MM.1S (cell line): ENCODE results near the gene ACAP2.
"Not testable (repeated sequence)": the region's sequence is repeated elsewhere in the genome, so short reads cannot be mapped to it uniquely, and the experiment has no call there.

ENCODE experiments used
- DNase-seq: peaks from one replicate; pipeline ENCODE4 v3.0.0-alpha.2; 2015
- H2AFZ ChIP-seq: fragments of 300-600 bp; sonication (generic); 2 replicates; pipeline ENCODE4 v1.6.0; 2016; ENCODE audit warnings: antibody characterized with exemption, low read length
- H3F3A ChIP-seq: fragments of 300-600 bp; sonication (generic); 2 replicates; pipeline ENCODE4 v1.6.1; 2016; ENCODE audit warnings: mild to moderate bottlenecking, antibody characterized with exemption, low read length, moderate library complexity, mixed read lengths; ENCODE audit not compliant: insufficient read depth
- H3K27ac ChIP-seq: fragments of 300-600 bp; sonication (generic); 2 replicates; pipeline ENCODE4 v1.5.1; 2016; ENCODE audit warnings: mild to moderate bottlenecking, low read length
- H3K27me3 ChIP-seq: fragments of 300-600 bp; sonication (generic); replicated peaks from 2 replicates; pipeline ENCODE4 v1.6.0; 2016; ENCODE audit warnings: low read length; ENCODE audit not compliant: insufficient read depth
- H3K36me3 ChIP-seq: fragments of 300-600 bp; sonication (generic); replicated peaks from 2 replicates; pipeline ENCODE4 v1.6.1; 2016; ENCODE audit warnings: mild to moderate bottlenecking, low read length, mixed read lengths; ENCODE audit not compliant: insufficient read depth
- H3K4me1 ChIP-seq: fragments of 300-600 bp; sonication (generic); 2 replicates; pipeline ENCODE4 v1.6.1; 2016; ENCODE audit warnings: low read length, mixed read lengths
- H3K4me2 ChIP-seq: fragments of 300-600 bp; sonication (generic); 2 replicates; pipeline ENCODE4 v1.6.0; 2016; ENCODE audit warnings: low read depth, low read length
- H3K4me3 ChIP-seq: fragments of 300-600 bp; sonication (generic); 2 replicates; pipeline ENCODE4 v1.5.1; 2016; ENCODE audit warnings: low read length, mixed read lengths
- H3K79me2 ChIP-seq: fragments of 300-600 bp; sonication (generic); 2 replicates; pipeline ENCODE4 v1.6.1; 2016; ENCODE audit warnings: mixed run types, low read length, mixed read lengths
- H3K9ac ChIP-seq: fragments of 300-600 bp; sonication (generic); 2 replicates; pipeline ENCODE4 v1.6.1; 2016; ENCODE audit warnings: low read length, mixed read lengths
- H3K9me2 ChIP-seq: fragments of 300-600 bp; sonication (generic); replicated peaks from 2 replicates; pipeline ENCODE4 v1.6.1; 2016; ENCODE audit warnings: mild to moderate bottlenecking, low read length, mixed read lengths; ENCODE audit not compliant: insufficient read depth
- H3K9me3 ChIP-seq: fragments of 300-600 bp; sonication (generic); replicated peaks from 2 replicates; pipeline ENCODE4 v1.6.1; 2016; ENCODE audit warnings: mild to moderate bottlenecking, low read length, mixed read lengths; ENCODE audit not compliant: insufficient read depth
- H4K20me1 ChIP-seq: fragments of 300-600 bp; sonication (generic); 2 replicates; pipeline ENCODE4 v1.6.1; 2016; ENCODE audit warnings: mild to moderate bottlenecking, low read length, moderate library complexity, mixed read lengths; ENCODE audit not compliant: insufficient read depth
- EZH2 ChIP-seq: fragments of 300-600 bp; sonication (generic); optimal IDR thresholded peaks from 2 replicates; pipeline ENCODE3; 2017; ENCODE audit warnings: low read depth, mild to moderate bottlenecking, antibody characterized with exemption, low read length, mixed read lengths
- EZH2phosphoT487 ChIP-seq: fragments of 300-600 bp; sonication (generic); IDR thresholded peaks from 2 replicates; pipeline ENCODE4 v1.6.1; 2018; ENCODE audit warnings: antibody characterized with exemption, low read length
- TF ChIP-seq, protein P1 (sequence below): fragments of 300-600 bp; sonication (generic); IDR thresholded peaks from 2 replicates; pipeline ENCODE4 v1.5.1; 2016; ENCODE audit warnings: antibody characterized with exemption, low read length, mixed read lengths

ACAP2 gene

DNA sequence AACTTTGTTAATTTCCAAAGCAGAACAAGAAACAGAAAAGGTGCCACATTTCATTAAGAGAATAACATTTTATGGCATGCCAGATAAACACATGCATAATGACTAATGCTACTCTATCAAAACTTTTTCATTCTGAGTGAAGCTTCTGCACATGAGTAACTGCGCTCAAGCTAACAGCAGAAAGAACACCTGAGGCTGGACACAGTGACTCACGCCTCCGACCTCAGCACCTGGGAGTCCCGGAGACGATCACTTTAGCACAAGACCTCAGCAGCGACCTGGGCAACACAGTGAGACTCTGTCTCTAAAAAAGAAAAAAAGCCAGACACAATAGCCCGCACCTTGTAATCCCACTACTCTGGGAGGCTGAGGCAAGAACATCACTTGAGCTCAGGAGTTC lies 70.6 kb downstream of the ACAP2 start:
- Histone ChIP-seq H3K27me3 (no peaks in the 10 kb centered on the region), H3K4me2 (no peak overlapping the region), H3K9me3 (no peaks in the 10 kb centered on the region), H3K4me3 (no peak overlapping the region), H2AFZ (no peak overlapping the region), H3K9ac (no peak overlapping the region), H3K4me1 (no peaks in the 10 kb centered on the region), H3K9me2 (no peaks in the 10 kb centered on the region), H3K27ac (no peak overlapping the region), H3F3A (no peaks in the 10 kb centered on the region), H3K79me2 (no peaks in the 10 kb centered on the region), H4K20me1 (no peaks in the 10 kb centered on the region), H3K36me3 (no peaks in the 10 kb centered on the region)
- DNase-seq = no peak
- TF ChIP-seq EZH2phosphoT487 = no peak
- TF ChIP-seq, protein P1, sequence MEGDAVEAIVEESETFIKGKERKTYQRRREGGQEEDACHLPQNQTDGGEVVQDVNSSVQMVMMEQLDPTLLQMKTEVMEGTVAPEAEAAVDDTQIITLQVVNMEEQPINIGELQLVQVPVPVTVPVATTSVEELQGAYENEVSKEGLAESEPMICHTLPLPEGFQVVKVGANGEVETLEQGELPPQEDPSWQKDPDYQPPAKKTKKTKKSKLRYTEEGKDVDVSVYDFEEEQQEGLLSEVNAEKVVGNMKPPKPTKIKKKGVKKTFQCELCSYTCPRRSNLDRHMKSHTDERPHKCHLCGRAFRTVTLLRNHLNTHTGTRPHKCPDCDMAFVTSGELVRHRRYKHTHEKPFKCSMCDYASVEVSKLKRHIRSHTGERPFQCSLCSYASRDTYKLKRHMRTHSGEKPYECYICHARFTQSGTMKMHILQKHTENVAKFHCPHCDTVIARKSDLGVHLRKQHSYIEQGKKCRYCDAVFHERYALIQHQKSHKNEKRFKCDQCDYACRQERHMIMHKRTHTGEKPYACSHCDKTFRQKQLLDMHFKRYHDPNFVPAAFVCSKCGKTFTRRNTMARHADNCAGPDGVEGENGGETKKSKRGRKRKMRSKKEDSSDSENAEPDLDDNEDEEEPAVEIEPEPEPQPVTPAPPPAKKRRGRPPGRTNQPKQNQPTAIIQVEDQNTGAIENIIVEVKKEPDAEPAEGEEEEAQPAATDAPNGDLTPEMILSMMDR = no peak
- TF ChIP-seq EZH2 = no peak

DNA sequence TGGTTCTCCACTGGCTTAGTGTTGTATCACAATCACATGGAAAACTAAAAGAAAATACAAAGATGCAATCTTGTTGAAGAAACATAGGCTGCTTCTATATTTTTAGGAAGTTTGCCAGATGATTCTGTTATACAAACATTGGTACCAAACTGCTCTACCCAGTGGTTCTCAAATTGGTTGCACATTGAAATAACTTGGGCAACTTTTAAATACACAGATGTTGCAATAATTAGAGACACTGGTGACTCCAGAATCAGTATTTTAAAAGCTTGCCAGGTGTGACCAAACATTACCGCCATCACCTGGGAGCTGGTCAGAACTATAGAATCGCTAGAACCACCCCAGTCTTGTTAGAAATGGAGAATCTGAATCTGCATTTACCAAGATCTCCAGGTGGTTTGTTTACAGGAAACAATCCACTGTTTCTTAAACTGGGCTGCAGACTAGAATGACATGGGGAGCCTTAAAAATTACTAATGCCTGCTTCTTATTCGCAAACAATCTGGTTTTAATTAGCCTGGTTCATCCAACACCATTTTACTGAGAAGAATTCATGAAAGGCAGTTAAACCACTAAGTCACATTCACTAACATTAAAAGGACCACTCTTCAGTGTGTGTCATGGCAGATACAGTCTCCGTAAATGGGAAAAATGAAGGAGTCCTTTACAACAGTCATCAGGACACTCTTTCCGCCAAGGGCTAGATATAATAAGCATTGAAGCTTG lies 76.5 kb downstream of the ACAP2 start:
- H3K4me1 ChIP-seq = no peaks in the 10 kb centered on the region
- peaks cover 2% of the 10 kb centered on the region; the same call in 1 of the 2 replicates for H3K79me2 ChIP-seq
- H3K4me3 ChIP-seq = no peak overlapping the region
- no peak for DNase-seq
- no peaks in the 10 kb centered on the region for H3K36me3 ChIP-seq
- no peak overlapping the region for H3K27ac ChIP-seq
- no peak overlapping the region for H3K9ac ChIP-seq
- H3K27me3 ChIP-seq = no peaks in the 10 kb centered on the region
- no peak overlapping the region for H2AFZ ChIP-seq
- no peak overlapping the region for H3K4me2 ChIP-seq
- TF ChIP-seq EZH2phosphoT487 = no peak
- TF ChIP-seq EZH2 = no peak
- TF ChIP-seq, protein P1 = no peak
- H3K9me3 ChIP-seq = no peaks in the 10 kb centered on the region
- H3K9me2 ChIP-seq = no peaks in the 10 kb centered on the region
- H3F3A ChIP-seq = no peaks in the 10 kb centered on the region
- H4K20me1 ChIP-seq = no peaks in the 10 kb centered on the region

GRCh38 chr3:195365371-195365770 lies 77.4 kb downstream of the ACAP2 start:
- Histone ChIP-seq H3K79me2 (peaks cover 3% of the 10 kb centered on the region; the same call in 1 of the 2 replicates), H3K27me3 (no peaks in the 10 kb centered on the region), H3K4me1 (no peaks in the 10 kb centered on the region), H3F3A (no peaks in the 10 kb centered on the region), H3K27ac (no peak overlapping the region), H4K20me1 (no peaks in the 10 kb centered on the region), H3K4me3 (no peak overlapping the region), H3K36me3 (no peaks in the 10 kb centered on the region), H2AFZ (no peak overlapping the region), H3K9me3 (no peaks in the 10 kb centered on the region), H3K9me2 (no peaks in the 10 kb centered on the region), H3K9ac (no peak overlapping the region), H3K4me2 (no peak overlapping the region)
- no peak for DNase-seq
- TF ChIP-seq EZH2phosphoT487 (no peak), EZH2 (no peak)
- TF ChIP-seq, protein P1 = no peak

DNA sequence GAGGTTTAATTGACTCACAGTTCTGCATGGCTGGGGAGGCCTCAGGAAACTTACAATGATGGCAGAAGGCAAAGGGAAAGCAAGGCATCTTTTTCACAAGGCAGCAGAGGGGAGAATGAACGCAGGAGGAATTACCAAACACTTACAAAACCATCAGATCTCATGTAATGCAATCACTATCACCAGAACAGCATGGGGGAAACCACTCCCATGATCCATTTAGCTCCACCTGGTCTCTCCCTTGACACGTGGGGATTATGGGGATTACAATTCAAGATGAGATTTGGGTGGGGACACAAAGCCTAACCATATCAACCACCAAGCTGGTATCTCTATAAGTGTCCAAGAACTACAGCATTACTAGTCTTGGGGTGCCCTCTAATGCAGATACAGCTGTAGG lies 85.0 kb downstream of the ACAP2 start:
- not testable (repeated sequence) for H3K9me2 ChIP-seq, H3K9me3 ChIP-seq, H3K4me2 ChIP-seq, H2AFZ ChIP-seq, DNase-seq, H3F3A ChIP-seq, H3K9ac ChIP-seq, H3K4me3 ChIP-seq, H3K27me3 ChIP-seq, H3K27ac ChIP-seq, H4K20me1 ChIP-seq, H3K36me3 ChIP-seq, H3K4me1 ChIP-seq, H3K79me2 ChIP-seq
